HEK293T (cell line): ENCODE measurements around the gene PLD5.
"Not testable (repeated sequence)": the region's sequence is repeated elsewhere in the genome, so short reads cannot be mapped to it uniquely, and the experiment has no call there.

ENCODE experiments used
- ELF4 ChIP-seq: fragments of 450-650 bp; IDR thresholded peaks from 2 replicates; pipeline ENCODE4 v1.6.1; 2017; ENCODE audit warnings: antibody characterized with exemption
- FOXA1 ChIP-seq: fragments of 450-650 bp; IDR thresholded peaks from 2 replicates; pipeline ENCODE4 v1.6.1; 2016; ENCODE audit warnings: mild to moderate bottlenecking
- FOXM1 ChIP-seq: fragments of 450-650 bp; IDR thresholded peaks from 2 replicates; pipeline ENCODE4 v1.6.1; 2017; ENCODE audit warnings: mild to moderate bottlenecking, borderline replicate concordance
- HDGF ChIP-seq: fragments of 450-650 bp; IDR thresholded peaks from 2 replicates; pipeline ENCODE4 v1.6.1; 2017; ENCODE audit warnings: antibody characterized with exemption, borderline replicate concordance
- NFRKB ChIP-seq: fragments of 450-650 bp; IDR thresholded peaks from 2 replicates; pipeline ENCODE4 v1.6.1; 2016; ENCODE audit warnings: mild to moderate bottlenecking, moderate library complexity
- SP1 ChIP-seq: fragments of 450-650 bp; IDR thresholded peaks from 2 replicates; pipeline ENCODE4 v1.6.1; 2017

DNA sequence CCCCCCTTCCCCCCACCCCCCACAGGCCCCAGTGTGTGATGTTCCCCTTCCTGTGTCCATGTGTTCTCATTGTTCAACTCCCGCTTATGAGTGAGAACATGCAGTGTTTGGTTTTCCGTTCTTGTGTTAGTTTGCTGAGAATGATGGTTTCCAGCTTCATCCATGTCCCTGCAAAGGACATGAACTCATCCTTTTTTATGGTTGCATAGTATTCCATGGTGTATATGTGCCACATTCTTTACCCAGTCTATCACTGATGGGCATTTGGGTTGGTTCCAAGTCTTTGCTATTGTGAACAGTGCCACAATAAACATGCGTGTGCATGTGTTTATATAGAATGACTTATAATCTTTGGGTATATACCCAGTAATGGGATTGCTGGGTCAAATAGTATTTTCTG lies 466.3 kb downstream of the PLD5 start:
- TF ChIP-seq HDGF, FOXA1, SP1, NFRKB, ELF4, FOXM1: not testable (repeated sequence)
